Liver (tissue), 3 donors: ENCODE results near the gene CASTOR1.

Source experiments
- ATF3 ChIP-seq: IDR thresholded peaks from 2 replicates; pipeline ENCODE4 v1.6.1; 2016; ENCODE audit warnings: antibody characterized with exemption
- CTCF ChIP-seq: fragments of 150-350 bp; IDR thresholded peaks from 2 replicates; pipeline ENCODE4 v1.5.1; 2017; ENCODE audit warnings: improper control_type of control experiment, low read depth, low read length; ENCODE audit not compliant: missing input control
- EGR1 ChIP-seq, 2 donors: IDR thresholded peaks; 2 replicates each; pipeline ENCODE4 v1.6.1; 2016 to 2018; ENCODE audit warnings: antibody characterized with exemption in 2 of 2, low read depth in 2 of 2
- GABPA ChIP-seq, 2 donors: IDR thresholded peaks in 1 of 2; conservative IDR thresholded peaks in 1 of 2; 2 replicates each; pipeline ENCODE4 v1.6.1; 2016; ENCODE audit warnings: antibody characterized with exemption in 2 of 2, mild to moderate bottlenecking in 1 of 2, moderate library complexity in 1 of 2
- HNF4A ChIP-seq, 2 donors: conservative IDR thresholded peaks; 2 replicates each; pipeline ENCODE4 v1.6.1; 2016; ENCODE audit warnings: antibody characterized with exemption in 2 of 2, mild to moderate bottlenecking in 2 of 2
- JUND ChIP-seq, 2 donors: IDR thresholded peaks; 2 replicates each; pipeline ENCODE4 v1.6.1; 2016; ENCODE audit warnings: antibody characterized with exemption in 2 of 2
- MAX ChIP-seq: IDR thresholded peaks from 2 replicates; pipeline ENCODE4 v1.6.1; 2016; ENCODE audit warnings: antibody characterized with exemption
- RAD21 ChIP-seq, 2 donors: IDR thresholded peaks; 2 replicates each; pipeline ENCODE4 v1.6.1; 2016; ENCODE audit warnings: antibody characterized with exemption in 2 of 2, mild to moderate bottlenecking in 2 of 2
- REST ChIP-seq: IDR thresholded peaks from 2 replicates; pipeline ENCODE4 v1.6.1; 2016; ENCODE audit warnings: antibody characterized with exemption, mild to moderate bottlenecking
- RXRA ChIP-seq, 2 donors: IDR thresholded peaks; 2 replicates each; pipeline ENCODE4 v1.6.1; 2017 to 2018; ENCODE audit warnings: antibody characterized with exemption in 2 of 2, mild to moderate bottlenecking in 1 of 2
- SP1 ChIP-seq: IDR thresholded peaks from 2 replicates; pipeline ENCODE4 v1.6.1; 2018; ENCODE audit warnings: antibody characterized with exemption, mild to moderate bottlenecking
- TAF1 ChIP-seq: conservative IDR thresholded peaks from 2 replicates; pipeline ENCODE4 v1.6.1; 2016; ENCODE audit warnings: antibody characterized with exemption, mild to moderate bottlenecking
- YY1 ChIP-seq: IDR thresholded peaks from 2 replicates; pipeline ENCODE4 v1.6.1; 2016; ENCODE audit warnings: antibody characterized with exemption, mild to moderate bottlenecking
- ZBTB33 ChIP-seq: IDR thresholded peaks from 2 replicates; pipeline ENCODE4 v1.6.1; 2016; ENCODE audit warnings: antibody characterized with exemption
- donor health status: healthy.
- donor health status: healthy.

GRCh38 chr22:30280505-30280904 is 8.8 kb downstream of the CASTOR1 start:
- TF ChIP-seq CTCF (no peak), YY1 (no peak), JUND (IDR thresholded peaks at IDR 0.05) (no peak), ATF3 (no peak), ZBTB33 (no peak), SP1 (no peak), REST (no peak), MAX (no peak), TAF1 (no peak), RXRA (IDR thresholded peaks at IDR 0.05) (no peak), RAD21 (IDR thresholded peaks at IDR 0.05) (no peak), HNF4A (conservative IDR thresholded peaks at IDR 0.05) (no peak), EGR1 (IDR thresholded peaks at IDR 0.05; ENCODE audit: low read depth in 2 of 2) (no peak), GABPA (IDR thresholded peaks at IDR 0.05 in 1 of 2, conservative IDR thresholded peaks at IDR 0.05 in 1 of 2) (no peak)
